HCT116 (cell line): ENCODE measurements around the gene CRTC1.

ENCODE experiments used
- CEBPB ChIP-seq: IDR thresholded peaks from 2 replicates; pipeline ENCODE4 v1.6.1; 2012; ENCODE audit warnings: low read depth
- CTCF ChIP-seq, 3 experiments: fragments of 200-600 bp in 1 of 3; sonication (generic) in 1 of 3; IDR thresholded peaks in 2 of 3; conservative IDR thresholded peaks in 1 of 3; 2 replicates each; pipeline ENCODE4 v1.5.1; 2012 to 2017; ENCODE audit warnings: low read depth in 2 of 3, low read length in 2 of 3, antibody characterized with exemption in 1 of 3, borderline replicate concordance in 1 of 3, control low read depth in 1 of 3, mild to moderate bottlenecking in 1 of 3, mixed read lengths in 1 of 3, mixed run types in 1 of 3, moderate library complexity in 1 of 3; ENCODE audit not compliant: insufficient read depth in 1 of 3
- ELF1 ChIP-seq: IDR thresholded peaks from 2 replicates; pipeline ENCODE4 v1.6.1; 2012; ENCODE audit warnings: low read depth, borderline replicate concordance
- EZH2 ChIP-seq: fragments of 200-600 bp; sonication (generic); IDR thresholded peaks from 2 replicates; pipeline ENCODE4 v1.6.1; 2017; ENCODE audit warnings: antibody characterized with exemption, mixed run types
- EZH2phosphoT487 ChIP-seq: fragments of 200-600 bp; IDR thresholded peaks from 2 replicates; pipeline ENCODE4 v1.6.1; 2018; ENCODE audit warnings: antibody characterized with exemption, borderline replicate concordance
- FOSL1 ChIP-seq: IDR thresholded peaks from 2 replicates; pipeline ENCODE4 v1.6.1; 2012; ENCODE audit warnings: low read depth
- MAX ChIP-seq: IDR thresholded peaks from 2 replicates; pipeline ENCODE4 v1.6.1; 2012
- POLR2A ChIP-seq: IDR thresholded peaks from 2 replicates; pipeline ENCODE4 v1.7.0; 2011; ENCODE audit warnings: borderline replicate concordance; ENCODE audit not compliant: insufficient read depth, insufficient read length; ENCODE audit errors: extremely low read depth
- POLR2AphosphoS5 ChIP-seq: IDR thresholded peaks from 2 replicates; pipeline ENCODE4 v1.6.1; 2011; ENCODE audit warnings: mild to moderate bottlenecking, low read depth, low read length, moderate library complexity
- RAD21 ChIP-seq: IDR thresholded peaks from 2 replicates; pipeline ENCODE4 v1.6.1; 2012; ENCODE audit warnings: low read depth, mild to moderate bottlenecking
- SP1 ChIP-seq: IDR thresholded peaks from 2 replicates; pipeline ENCODE4 v1.6.1; 2012; ENCODE audit warnings: low read depth
- SRF ChIP-seq: IDR thresholded peaks from 2 replicates; pipeline ENCODE4 v1.6.1; 2012; ENCODE audit warnings: low read depth
- YY1 ChIP-seq: IDR thresholded peaks from 2 replicates; pipeline ENCODE4 v1.6.1; 2011; ENCODE audit warnings: low read length, low read depth, moderate library complexity, mild to moderate bottlenecking; ENCODE audit not compliant: insufficient replicate concordance; ENCODE audit errors: extremely low read depth
- ZNF274 ChIP-seq: fragments of 200-500 bp; sonication (Bioruptor generic); IDR thresholded peaks from 2 replicates; pipeline ENCODE4 v1.6.1; 2014; ENCODE audit warnings: mild to moderate bottlenecking, low read depth, low read length, inconsistent platforms

GRCh38 chr19:18776288-18776594, 92.8 kb downstream of the CRTC1 start:
- no peak for TF ChIP-seq POLR2A
- no peak for TF ChIP-seq CEBPB
- TF ChIP-seq YY1, result no peak
- no peak for TF ChIP-seq CTCF (IDR thresholded peaks at IDR 0.05 in 2 of 3, conservative IDR thresholded peaks at IDR 0.05 in 1 of 3; ENCODE audit: borderline replicate concordance in 1 of 3, insufficient read depth in 1 of 3, low read depth in 2 of 3, low read length in 2 of 3)
- no peak for TF ChIP-seq ELF1
- no peak for TF ChIP-seq SP1
- TF ChIP-seq EZH2, result no peak
- no peak for TF ChIP-seq MAX
- TF ChIP-seq SRF, result no peak
- TF ChIP-seq POLR2AphosphoS5, result no peak
- TF ChIP-seq RAD21, result no peak; the same call in 1 of the 2 replicates
- TF ChIP-seq EZH2phosphoT487, result no peak
- TF ChIP-seq FOSL1, result no peak
- no peak for TF ChIP-seq ZNF274
